ENCODE results near the gene DNAAF3. TPM values are rescaled to one million over a fixed set of nuclear protein-coding genes. Genes with fewer than 3 reads are reported as not detected.

The DNAAF3 gene
- total RNA-seq, 1 experiment from 2014 or later = 4.2 TPM

DNA sequence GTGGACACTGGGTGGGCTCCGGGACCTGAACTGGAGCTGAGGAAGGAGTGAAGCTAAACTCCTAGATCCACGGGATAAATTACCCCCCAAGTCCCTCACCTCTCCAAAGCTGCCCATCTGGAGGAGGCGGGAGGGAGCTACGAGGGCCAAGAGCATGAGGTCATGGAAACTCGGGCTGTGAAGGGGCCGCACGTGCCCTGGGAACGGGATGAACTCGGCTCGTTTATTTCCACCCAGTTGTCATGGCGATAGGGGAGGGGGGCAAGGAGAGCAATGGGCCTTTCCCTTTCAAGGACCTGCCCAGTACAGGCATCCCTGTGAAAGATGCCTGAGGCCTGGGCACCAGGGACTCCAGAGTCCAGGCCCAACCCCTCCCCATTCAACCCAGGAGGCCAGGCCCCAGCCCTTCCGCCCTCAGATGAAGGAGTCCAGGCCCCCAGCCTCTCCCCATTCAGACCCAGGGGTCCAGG, 52.8 kb downstream of the DNAAF3 start:
- BruUV-seq (replicated peaks) = no TSS peak
- no peaks in the 10 kb centered on the region for H3K27me3 ChIP-seq (replicated peaks; ENCODE audit: insufficient read depth, low read depth, low read length, poor library complexity)
- POLR2A ChIA-PET (ENCODE audit: low non-redundant PET) = no interaction called here
- H3K27ac ChIP-seq (ENCODE audit: low read depth, low read length, poor library complexity, severe bottlenecking) = no peak overlapping the region
- peaks cover 14% of the 10 kb centered on the region for H3K4me1 ChIP-seq (ENCODE audit: insufficient read depth, low read length, poor library complexity, severe bottlenecking)
- peaks cover 2% of the 10 kb centered on the region for H3K36me3 ChIP-seq (ENCODE audit: insufficient read depth, low read length, poor library complexity, severe bottlenecking)
- H3K4me3 ChIP-seq (ENCODE audit: low read depth, low read length, poor library complexity, severe bottlenecking) = no peak overlapping the region
- DNase-seq (ENCODE audit: low spot score) = no peak
- TF ChIP-seq EZH2 (IDR thresholded peaks at IDR 0.05; ENCODE audit: borderline replicate concordance, low read depth, low read length, poor library complexity, severe bottlenecking) (no peak), CTCF (conservative IDR thresholded peaks at IDR 0.05; ENCODE audit: low read depth, low read length) (no peak)
- H3K9me3 ChIP-seq (ENCODE audit: low read depth, low read length, poor library complexity, severe bottlenecking) = no peaks in the 10 kb centered on the region
- CTCF ChIA-PET = interaction anchor here (0.5 kb wide), 1 partner anchor 433 kb away, joined by 3 read pairs; no protein-coding TSS in a partner anchor
- intact Hi-C loops (cut with micrococcal nuclease; ENCODE audit: unreplicated experiment) = no loop called here

- H3K4me3 ChIP-seq (ENCODE audit: low read depth, low read length, poor library complexity, severe bottlenecking) = no peak overlapping the region
- intact Hi-C loops (cut with micrococcal nuclease; ENCODE audit: unreplicated experiment) = no loop called here
- peaks cover 2% of the 10 kb centered on the region for H3K36me3 ChIP-seq (ENCODE audit: insufficient read depth, low read length, poor library complexity, severe bottlenecking)
- BruUV-seq (replicated peaks) = no TSS peak
- no peak for DNase-seq (ENCODE audit: low spot score)
- CTCF ChIA-PET = no interaction called here
- H3K9me3 ChIP-seq (ENCODE audit: low read depth, low read length, poor library complexity, severe bottlenecking) = no peaks in the 10 kb centered on the region
- no peaks in the 10 kb centered on the region for H3K27me3 ChIP-seq (replicated peaks; ENCODE audit: insufficient read depth, low read depth, low read length, poor library complexity)
- no peak for TF ChIP-seq CTCF (conservative IDR thresholded peaks at IDR 0.05; ENCODE audit: low read depth, low read length)
- TF ChIP-seq EZH2 (IDR thresholded peaks at IDR 0.05; ENCODE audit: borderline replicate concordance, low read depth, low read length, poor library complexity, severe bottlenecking) = no peak
- POLR2A ChIA-PET (ENCODE audit: low non-redundant PET) = no interaction called here
- H3K4me1 ChIP-seq (ENCODE audit: insufficient read depth, low read length, poor library complexity, severe bottlenecking) = peaks cover 8% of the 10 kb centered on the region
- no peak overlapping the region for H3K27ac ChIP-seq (ENCODE audit: low read depth, low read length, poor library complexity, severe bottlenecking)
Measured at GRCh38 chr19:55112777-55113569, 53.4 kb downstream of the DNAAF3 start.

DNA sequence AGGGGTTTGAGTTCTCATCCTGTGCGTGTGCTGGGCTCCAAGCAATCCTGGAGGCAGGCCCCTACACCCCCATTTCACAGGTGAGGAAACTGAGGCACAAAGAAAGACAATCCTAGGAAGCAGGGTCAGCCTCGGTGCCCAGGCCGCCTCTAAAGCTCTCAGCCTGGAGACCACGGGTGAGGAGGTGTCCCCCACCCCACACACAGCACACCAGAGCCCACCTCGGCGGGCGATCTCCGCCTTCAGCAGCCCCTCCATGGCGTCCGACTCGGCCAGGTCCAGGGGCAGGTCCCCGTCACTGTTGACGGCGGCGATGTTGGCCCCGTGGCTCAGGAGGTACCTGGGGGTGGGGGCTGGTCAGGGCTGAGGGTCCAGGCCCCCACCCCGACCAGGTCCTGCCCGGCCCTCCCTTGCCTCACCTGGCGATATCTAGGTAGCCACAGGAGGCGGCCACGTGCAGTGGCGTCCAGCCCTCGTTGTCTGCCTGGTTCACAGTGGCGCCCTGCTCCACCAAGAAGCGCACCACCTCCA, 54.1 kb downstream of the DNAAF3 start:
- no peaks in the 10 kb centered on the region for H3K9me3 ChIP-seq (ENCODE audit: low read depth, low read length, poor library complexity, severe bottlenecking)
- intact Hi-C loops (cut with micrococcal nuclease; ENCODE audit: unreplicated experiment) = no loop called here
- H3K4me3 ChIP-seq (ENCODE audit: low read depth, low read length, poor library complexity, severe bottlenecking) = no peak overlapping the region
- H3K36me3 ChIP-seq (ENCODE audit: insufficient read depth, low read length, poor library complexity, severe bottlenecking) = peaks cover 2% of the 10 kb centered on the region
- no peaks in the 10 kb centered on the region for H3K27me3 ChIP-seq (replicated peaks; ENCODE audit: insufficient read depth, low read depth, low read length, poor library complexity)
- POLR2A ChIA-PET (ENCODE audit: low non-redundant PET) = no interaction called here
- H3K4me1 ChIP-seq (ENCODE audit: insufficient read depth, low read length, poor library complexity, severe bottlenecking) = peaks cover 8% of the 10 kb centered on the region
- BruUV-seq (replicated peaks) = no TSS peak
- H3K27ac ChIP-seq (ENCODE audit: low read depth, low read length, poor library complexity, severe bottlenecking) = no peak overlapping the region
- TF ChIP-seq CTCF (conservative IDR thresholded peaks at IDR 0.05; ENCODE audit: low read depth, low read length) = no peak
- no peak for TF ChIP-seq EZH2 (IDR thresholded peaks at IDR 0.05; ENCODE audit: borderline replicate concordance, low read depth, low read length, poor library complexity, severe bottlenecking)
- DNase-seq (ENCODE audit: low spot score) = no peak
- CTCF ChIA-PET = no interaction called here

Measured in A673 (cell line).